Limb (tissue), 2 donors: Measurements from ENCODE around the gene SH3GL1.

ENCODE experiments used
- DNase-seq, 2 donors: peaks; one replicate each; pipeline ENCODE4 v3.0.0-alpha.2; 2016; ENCODE audit errors: extremely low spot score in 2 of 2

SH3GL1 gene

GRCh38 chr19:4400135-4400936 is at the start of gene SH3GL1:
Gene SH3GL1, minus strand, starts transcription at chr19:4400547. Its CDS starts 179 bp downstream, at chr19:4400368.
- peak; percentile 92 to 95 for DNase-seq

GRCh38 chr19:4449639-4450028 is 49.3 kb upstream of the SH3GL1 start:
- DNase-seq: no peak

GRCh38 chr19:4449022-4449638 is 48.8 kb upstream of the SH3GL1 start:
- no peak for DNase-seq

- no peak for DNase-seq
Measured at GRCh38 chr19:4448147-4448985, 48.0 kb upstream of the SH3GL1 start.

- DNase-seq: no peak
Measured at GRCh38 chr19:4447327-4448146, 47.2 kb upstream of the SH3GL1 start.

GRCh38 chr19:4446704-4447200 is 46.4 kb upstream of the SH3GL1 start:
- DNase-seq: no peak

GRCh38 chr19:4445963-4446703 is 45.8 kb upstream of the SH3GL1 start:
- DNase-seq: no peak

- DNase-seq: no peak
Measured at GRCh38 chr19:4444765-4445741, 44.7 kb upstream of the SH3GL1 start.

- DNase-seq: no peak
Measured at GRCh38 chr19:4443966-4444764, 43.8 kb upstream of the SH3GL1 start.

GRCh38 chr19:4443188-4443587 is 42.8 kb upstream of the SH3GL1 start:
- DNase-seq: no peak

GRCh38 chr19:4442819-4443146 is 42.4 kb upstream of the SH3GL1 start:
- no peak for DNase-seq

- DNase-seq: no peak
Measured at GRCh38 chr19:4441994-4442818, 41.9 kb upstream of the SH3GL1 start.

GRCh38 chr19:4439243-4439642 is 38.9 kb upstream of the SH3GL1 start:
- DNase-seq: no peak

GRCh38 chr19:4437103-4437502 is 36.8 kb upstream of the SH3GL1 start:
- no peak for DNase-seq

- DNase-seq: no peak
Measured at GRCh38 chr19:4436231-4436630, 35.9 kb upstream of the SH3GL1 start.

- no peak for DNase-seq
Measured at GRCh38 chr19:4434391-4434790, 34.0 kb upstream of the SH3GL1 start.

- no peak for DNase-seq
Measured at GRCh38 chr19:4432918-4433506, 32.7 kb upstream of the SH3GL1 start.
